GM19372 (cell line): Measurements from ENCODE around the gene CAMP.
"Not testable (repeated sequence)": the region's sequence is repeated elsewhere in the genome, so short reads cannot be mapped to it uniquely, and the experiment has no call there.

Experiments
- ATAC-seq: cut with Tn5 transposase; IDR thresholded peaks from one replicate; pipeline ENCODE4 v1.9.1; 2021; ENCODE audit warnings: mild to moderate bottlenecking, low read depth, moderate library complexity; ENCODE audit not compliant: unreplicated experiment

CAMP gene, protein sequence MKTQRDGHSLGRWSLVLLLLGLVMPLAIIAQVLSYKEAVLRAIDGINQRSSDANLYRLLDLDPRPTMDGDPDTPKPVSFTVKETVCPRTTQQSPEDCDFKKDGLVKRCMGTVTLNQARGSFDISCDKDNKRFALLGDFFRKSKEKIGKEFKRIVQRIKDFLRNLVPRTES

DNA sequence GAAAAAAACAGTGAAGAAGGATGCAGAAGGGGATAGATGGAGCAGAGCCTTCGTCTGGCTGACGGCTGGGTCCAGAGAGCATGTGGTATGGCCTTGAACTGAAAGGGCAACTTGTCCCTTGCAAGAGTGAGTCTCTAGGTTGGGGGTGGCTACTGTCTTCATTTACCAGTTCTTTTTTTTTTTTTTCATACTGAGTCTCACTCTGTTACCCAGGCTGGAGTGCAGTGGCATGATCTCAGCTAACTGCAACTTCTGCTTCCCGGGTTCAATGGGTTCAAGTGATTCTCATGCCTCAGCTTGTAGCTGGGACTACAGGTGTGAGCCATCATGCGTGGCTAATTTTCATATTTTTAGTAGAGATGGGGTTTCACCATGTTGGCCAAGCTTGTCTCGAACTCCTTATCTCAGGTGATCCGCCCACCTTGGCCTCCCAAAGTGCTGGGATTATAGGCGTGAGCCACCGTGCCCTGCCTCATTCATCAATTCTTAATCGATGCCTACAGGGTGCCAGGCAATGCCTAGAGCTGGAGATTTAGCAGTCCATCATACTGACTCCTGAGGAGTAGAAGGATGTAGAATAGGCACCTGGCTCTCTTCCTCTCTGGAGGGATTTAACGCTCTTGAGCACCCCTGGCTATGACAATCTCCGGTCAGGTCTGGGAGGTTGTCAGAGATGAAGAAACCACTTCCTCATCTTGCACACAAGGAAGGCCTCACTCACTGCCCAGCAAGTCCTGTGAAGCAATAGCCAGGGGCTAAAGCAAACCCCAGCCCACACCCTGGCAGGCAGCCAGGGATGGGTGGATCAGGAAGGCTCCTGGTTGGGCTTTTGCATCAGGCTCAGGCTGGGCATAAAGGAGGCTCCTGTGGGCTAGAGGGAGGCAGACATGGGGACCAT lies at the start of gene CAMP:
Gene CAMP (plus strand): TSS at position 880 of the 898 bp plus-strand sequence. CDS start 17 bp downstream, at position 897.
- ATAC-seq, result no peak

DNA sequence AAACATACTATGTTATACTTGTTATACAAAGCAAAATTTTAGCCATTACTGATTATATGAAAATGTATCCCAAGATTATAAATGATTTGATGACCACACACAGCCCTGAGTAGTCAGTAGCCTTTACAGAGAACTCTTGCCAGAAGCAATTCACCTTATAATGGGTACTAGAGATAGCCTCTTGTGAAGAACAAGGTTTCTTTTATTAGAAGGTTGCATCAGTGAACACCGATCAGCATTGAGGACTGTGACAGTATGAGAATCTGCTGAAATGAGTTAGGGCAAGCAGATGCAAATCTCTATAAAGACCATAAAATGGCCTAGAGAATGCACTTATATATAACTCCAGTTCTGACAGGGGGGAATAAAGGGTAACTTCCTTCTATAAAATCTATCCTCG lies 45.2 kb upstream of the CAMP start:
- ATAC-seq, result no peak

DNA sequence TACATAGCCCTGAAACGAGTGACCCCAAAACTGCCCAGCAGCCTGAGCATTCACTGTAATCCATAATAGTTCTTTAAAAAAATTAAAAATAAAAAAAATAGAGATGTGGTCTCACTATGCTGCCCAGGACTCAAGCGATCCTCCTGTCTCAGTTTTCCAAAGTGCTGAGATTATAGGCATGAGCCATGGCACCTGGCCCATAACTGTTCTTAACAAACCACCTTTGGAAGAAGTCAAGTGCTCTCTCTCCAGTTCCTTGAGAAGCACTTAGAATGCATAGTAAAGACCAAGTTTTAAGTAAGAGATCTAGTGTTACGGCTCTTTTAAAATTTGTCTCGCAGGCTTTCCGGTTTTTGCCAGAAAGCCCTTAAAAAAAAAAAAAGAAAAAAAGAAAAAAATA lies 43.3 kb upstream of the CAMP start:
- no peak for ATAC-seq

DNA sequence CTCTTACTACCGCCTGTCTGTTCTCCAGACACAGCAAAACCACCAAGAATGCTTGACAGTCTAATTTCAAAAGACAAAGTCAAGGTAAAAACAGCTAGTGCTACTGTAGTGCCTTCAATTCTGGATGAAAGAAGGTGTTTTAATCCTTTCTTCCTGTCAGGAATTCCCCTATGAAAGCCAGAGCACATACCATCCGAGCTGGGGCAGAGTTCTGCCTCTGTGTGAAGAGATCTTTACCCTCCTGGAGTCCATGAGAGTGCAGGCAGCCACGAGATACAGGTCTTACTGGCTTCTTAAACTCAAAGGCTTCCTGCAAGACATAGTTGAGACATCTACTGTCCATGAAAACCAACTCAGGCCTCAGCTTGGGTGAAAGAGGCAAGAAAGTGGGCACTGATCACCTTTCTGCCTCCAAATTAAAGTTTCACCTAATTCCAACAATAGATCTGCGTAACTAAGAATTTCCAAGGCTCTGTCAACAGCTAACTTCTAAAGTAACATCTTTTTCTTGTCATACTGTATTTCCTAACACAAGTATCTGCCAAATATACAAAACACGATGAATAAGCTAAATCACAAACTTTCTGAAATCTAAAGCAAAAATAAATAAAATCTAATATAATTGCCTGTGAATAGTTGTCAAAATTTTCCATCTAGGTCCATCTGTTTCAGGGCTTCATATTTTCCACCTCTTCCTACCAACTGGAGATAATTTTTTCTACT lies 42.6 kb upstream of the CAMP start:
- ATAC-seq, result no peak

DNA sequence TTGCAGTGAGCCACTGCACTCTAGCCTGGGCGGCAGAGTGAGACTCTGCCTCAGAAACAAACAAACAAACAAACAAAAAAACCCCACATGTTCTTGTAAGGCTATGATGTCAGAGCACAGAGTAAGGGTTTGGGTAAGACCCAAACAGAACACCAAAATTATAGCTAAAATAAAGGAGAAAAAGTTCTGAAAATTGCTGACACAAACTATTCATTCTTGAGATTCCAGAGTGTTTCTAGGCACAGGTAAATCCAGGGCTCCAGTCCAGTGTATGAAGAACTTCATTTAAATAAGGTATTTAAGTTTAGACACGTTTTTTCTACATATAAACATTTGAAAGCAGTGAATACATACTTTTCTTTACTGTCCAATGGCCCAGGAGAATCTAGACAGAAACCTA lies 39.0 kb upstream of the CAMP start:
- no peak for ATAC-seq

DNA sequence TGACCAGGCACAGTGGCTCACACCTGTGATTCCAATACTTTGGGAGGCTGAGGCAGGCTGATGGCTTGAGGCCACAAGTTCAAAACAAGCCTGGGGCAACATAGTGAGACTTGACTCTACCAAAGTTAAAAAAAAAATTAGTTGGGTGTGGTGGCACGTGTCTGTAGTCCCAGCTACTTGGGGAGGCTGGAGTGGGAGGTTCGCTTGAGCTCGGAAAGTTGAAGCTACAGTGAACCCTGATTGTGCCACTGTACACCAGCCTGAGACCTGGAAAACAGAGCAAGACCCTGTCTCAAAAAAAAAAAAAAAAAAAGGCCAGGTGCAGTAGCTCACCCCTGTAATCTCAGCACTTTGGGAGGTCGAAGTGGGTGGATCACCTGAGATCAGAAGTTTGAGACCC lies 38.2 kb upstream of the CAMP start:
- no peak for ATAC-seq

DNA sequence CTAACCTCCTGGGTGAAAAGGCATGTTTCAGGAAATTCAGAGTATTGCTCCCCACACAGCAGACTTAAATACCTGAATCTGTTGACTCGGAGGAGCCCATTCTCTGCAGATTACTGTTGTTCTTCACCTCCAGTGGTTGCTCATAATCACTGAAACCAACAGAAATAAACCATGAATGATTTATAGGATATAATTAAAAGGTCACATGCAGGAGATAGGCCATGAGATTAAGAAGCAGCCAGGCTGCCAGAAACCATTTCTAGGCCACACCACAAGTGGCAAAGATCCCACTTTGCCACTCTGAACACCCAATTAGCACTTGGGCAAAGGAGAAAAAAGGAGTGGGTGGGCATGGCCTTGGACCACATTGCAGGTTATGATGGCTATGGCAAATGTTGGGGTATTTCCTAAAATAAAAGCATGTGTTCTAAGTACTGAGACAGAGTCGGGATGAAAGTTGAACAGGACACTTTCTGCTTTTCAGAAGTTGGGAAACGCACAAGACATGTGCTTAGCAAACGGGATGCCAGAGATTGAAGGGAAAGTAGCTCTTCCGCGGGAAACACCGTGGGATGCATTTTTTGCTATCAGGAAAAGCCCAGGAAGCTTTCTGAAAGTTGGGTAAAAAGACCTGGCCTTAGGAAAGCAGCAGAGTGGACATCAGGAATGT lies 36.5 kb upstream of the CAMP start:
- ATAC-seq, result no peak

DNA sequence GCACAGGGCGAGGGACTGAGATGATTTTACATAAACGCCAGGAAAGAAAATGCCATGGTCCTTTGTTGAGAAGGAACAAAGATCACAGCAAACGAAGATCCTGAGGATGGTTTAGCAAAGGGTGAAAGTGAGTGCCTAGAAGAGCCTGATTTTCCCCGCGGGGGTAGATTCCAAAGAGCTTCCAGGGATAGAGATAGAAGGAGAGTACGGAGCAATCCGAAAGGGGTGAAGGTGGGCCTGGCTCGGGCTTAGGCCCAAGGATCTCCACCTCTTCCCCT lies 36.1 kb upstream of the CAMP start:
- no peak for ATAC-seq

DNA sequence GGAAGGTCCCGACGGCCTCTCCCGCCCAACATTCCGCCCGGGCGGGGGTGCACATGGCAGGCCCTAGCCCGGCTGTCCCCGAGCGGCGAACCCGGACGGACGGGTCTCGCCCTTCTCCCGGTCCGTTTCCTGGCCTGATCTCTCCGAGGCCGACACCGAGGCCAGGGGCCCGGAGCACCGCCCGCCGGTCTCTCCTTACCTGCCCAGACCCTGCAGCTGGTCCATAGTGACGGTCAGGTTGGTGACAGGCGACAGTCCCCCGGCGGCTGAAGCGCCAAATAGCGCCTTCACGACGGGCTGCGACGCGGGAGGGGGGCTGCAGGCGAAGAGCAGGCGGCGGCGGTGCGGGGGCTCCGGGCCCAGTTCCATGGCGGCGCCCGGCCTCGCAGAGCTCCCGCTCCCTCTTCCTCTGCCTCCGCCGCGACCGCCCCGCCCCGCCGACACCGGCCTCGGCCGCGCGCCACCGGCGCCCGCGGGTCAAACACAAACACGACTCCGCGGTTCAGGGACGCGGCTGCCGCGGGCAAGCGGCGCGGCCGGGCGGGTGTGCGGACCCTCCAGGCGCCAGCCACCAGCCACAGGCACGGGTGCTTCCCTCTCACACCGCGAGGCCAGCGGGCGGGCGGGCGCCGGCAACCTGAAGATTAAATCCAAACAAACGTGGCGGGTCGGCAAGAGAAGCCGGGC lies 35.6 kb upstream of the CAMP start:
- peak; percentile 18 for ATAC-seq

DNA sequence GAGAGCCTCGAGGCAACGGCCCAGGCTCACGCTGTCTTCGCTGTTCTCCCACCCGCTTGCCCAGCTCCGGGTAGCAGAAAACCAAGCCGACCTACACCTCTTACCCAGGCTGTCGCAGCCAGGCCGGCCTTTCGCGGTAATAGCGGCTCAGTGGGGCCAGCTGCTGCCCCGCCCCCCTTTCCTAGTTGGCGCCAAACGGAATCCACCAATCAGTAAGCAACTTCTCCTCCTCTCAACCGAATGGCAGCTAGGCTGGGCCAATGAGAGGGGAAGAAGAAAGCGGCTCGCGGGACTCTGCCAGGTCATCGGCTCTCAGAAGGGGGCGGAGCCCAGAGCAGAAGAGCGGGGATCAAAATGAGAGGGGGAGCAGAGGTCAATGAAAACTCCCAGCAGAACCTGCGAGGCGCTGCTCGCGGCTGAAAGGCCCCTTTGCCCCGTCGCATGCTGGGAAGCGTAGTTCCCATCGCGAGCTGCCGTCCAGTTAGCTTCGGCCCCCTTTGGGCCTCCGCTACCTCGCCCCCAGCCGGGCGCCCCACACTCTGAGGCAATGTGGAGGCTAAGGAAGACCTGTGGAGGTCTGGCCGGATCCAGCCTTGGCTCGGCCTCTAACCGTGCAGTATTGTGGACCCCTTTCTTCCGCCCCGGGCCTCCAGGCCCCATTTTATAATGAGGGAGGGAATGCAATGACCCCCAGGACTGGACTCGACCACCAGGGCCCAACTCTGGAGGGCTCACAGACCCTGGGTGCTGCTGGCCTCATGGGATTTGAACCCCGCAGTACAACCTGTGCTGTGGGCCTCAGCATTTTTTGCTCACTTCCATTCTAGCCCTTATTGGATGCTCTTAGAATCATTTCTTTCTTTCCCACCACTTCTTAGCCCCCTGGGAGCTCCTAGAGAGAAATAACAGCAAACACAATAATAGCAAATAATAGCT lies 34.8 kb upstream of the CAMP start, which contains the start of gene CDC25A:
Gene CDC25A (minus strand): TSS at position 152 of the 936 bp plus-strand sequence. CDS start 470 bp downstream, outside the sequence.
- peak; percentile 93 for ATAC-seq

DNA sequence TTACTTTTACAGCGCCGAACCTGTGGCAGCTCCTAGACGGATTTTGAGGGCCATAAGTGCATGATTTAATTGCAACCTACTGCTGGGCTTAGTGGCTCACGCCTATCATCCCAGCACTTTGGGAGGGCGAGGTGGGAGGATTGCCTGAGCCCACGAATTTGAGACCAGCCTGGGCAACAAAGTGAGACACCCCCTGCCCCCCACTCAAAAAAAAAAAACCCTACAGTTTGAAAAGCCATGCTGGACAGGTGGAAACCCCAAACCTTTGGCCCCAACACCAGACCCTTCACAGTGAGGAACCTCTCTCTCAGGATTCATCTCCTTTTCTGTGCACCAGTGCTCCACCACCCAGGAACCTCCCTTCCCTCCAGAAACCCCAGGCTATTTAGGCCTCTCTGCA lies 34.0 kb upstream of the CAMP start:
- no peak for ATAC-seq

DNA sequence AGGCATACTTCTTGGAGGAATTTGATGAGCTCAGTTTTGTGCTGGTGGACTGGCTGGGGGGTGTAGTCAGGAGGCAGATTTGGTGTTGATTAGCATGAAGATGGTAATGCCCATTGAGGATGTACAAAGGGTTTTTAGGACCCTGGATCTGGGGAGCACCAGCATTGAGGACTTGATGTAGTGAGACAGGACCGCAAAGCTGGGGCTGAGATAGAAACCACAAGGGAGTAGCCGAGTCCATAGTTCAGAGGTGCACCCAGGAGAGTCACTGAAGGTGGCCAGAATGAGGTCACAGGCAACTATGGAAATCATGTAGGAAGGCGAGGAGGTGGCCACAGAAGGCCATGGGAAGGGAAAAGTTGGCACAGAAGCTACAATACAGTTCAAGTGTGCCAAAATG lies 32.4 kb upstream of the CAMP start:
- no peak for ATAC-seq

DNA sequence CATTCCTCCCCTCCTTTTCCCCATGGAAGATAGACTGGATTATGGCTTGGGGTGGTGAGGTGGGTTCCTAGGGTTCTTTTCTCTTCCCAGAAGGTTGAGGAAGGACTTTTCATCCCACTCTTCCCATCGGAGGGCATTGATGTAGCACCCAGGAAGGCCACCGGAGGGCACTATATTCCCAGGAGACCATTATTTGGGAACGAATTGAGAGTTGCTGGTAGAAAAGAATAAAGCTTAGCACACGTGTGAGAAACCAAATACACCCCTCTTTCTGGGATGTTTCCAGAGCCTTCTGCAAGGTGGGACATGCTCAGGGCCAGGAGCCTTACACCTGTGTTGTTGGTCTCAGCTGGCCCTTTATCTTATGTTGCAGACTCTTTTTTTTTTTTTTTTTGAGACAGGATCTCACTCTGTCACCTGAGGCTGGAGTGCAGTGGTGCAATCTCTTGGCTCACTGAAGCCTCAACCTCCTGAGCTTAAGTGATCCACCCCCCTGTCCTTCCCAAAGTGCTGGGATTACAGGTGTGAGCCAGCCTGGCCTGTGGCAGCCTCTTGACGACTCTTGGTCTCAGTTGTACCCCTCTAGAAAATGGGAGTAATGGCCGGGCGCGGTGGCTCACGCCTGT lies 28.7 kb upstream of the CAMP start:
- ATAC-seq, result no peak

DNA sequence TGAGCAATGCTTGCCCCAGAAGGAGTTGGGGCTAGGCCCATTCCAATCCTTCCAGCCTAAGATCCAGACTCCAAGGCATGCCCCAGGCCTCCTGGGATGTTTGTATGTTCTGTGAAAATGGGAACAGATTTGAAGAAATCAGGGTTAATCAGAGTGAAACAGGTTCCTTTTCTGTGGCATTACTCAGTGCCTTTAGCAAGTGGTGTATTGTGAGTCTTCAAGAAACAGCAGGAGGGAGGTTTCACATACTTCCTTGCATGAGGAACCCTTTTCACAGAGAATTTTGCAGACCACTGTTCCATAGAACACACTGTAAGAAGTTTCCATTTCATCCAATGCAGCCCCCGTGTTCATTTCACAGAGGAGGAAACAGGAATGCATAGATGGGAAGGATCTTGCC lies 26.7 kb upstream of the CAMP start:
- no peak for ATAC-seq

DNA sequence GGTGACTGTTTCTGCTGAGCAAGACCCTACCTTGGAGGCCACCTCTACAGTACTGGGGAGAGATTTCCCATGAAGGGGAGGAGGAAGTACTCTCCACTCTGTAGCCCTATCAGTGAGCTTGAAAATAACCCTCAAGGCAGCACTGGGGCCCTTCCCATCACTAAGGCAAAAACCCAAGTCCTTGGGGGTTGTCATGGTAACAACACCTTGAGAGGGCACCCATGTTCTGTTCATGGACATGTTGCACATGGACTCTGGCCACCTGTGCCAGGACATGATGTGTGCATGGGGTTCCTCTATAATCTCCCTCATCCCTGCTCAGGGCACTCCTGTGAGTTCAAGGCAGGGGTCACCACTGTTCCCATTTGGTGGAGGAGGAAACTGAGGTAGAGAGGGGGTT lies 24.2 kb upstream of the CAMP start:
- ATAC-seq, result no peak

DNA sequence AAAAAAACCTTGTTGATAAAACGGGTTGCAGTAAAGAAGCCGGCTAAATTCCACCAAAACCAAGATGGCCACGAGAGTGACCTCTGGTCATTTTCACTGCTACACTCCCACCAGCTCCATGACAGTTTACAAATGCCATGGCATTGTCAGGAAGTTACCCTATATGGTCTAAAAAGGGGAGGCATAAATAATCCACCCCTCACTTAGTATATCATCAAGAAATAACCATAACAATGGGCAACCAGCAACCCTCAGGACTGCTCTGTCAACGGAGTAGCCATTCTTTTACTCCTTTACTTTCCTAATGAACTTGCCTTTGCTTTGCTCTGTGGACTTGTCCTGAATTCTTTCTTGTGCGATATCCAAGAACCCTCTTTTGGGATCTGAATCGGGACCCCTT lies 20.7 kb upstream of the CAMP start:
- ATAC-seq, result no peak

DNA sequence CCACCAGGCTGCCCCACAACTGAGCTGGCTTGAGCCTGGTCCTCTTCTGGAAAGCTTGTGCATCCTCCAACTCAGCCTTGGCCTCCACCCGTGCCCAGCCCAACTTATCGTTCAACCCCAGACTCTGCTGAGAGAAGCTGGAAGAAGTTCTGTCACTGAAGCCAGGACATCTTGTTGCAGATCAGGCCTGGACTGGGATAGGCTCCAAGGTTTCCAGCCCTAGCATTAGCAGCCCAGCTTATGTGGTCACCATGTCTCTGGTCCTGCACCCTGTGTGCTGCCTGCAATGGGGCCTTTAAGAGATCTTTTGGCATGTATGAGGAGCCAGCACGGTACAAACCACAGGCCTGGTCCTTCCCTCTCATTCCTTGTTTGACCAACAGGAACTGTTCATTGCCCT lies 15.2 kb upstream of the CAMP start:
- ATAC-seq, result no peak

DNA sequence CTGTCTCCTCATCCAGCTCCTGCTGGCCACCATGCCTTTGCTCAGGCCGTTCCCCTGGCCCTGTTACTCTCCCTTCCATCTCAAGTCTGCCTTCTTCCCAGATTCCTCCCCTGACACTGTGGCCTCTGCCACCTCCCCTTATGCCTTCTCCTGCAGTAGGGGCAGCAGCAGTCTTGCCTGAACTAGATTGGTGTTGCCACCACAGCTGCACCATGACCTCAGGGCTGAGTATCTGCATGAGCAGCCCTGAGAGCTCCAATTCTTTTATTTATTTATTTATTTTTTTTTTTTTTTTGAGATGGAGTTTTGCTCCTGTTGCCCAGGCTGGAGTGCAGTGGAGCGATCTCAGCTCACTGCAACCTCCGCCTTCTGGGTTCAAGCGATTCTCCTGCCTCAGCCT lies 13.8 kb upstream of the CAMP start:
- no peak for ATAC-seq

DNA sequence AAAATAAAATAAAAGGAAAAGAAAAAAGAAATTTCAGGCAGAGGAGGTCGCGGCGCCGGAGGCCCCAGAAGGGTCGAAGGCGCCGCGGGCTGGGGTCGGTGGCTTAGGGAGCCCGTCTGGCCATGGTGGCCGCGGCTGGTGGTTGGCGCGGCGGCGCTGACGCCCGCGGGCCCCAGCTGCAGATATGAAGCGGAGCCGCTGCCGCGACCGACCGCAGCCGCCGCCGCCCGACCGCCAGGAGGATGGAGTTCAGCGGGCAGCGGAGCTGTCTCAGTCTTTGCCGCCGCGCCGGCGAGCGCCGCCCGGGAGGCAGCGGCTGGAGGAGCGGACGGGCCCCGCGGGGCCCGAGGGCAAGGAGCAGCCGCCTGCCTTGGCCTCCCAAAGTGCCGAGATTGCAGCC lies 12.8 kb upstream of the CAMP start:
- ATAC-seq, result not testable (repeated sequence)
